GM12873 (cell line): ENCODE measurements around the gene AP2A1.

Experiments used
- CTCF ChIP-seq: IDR thresholded peaks from 2 replicates; pipeline ENCODE4 v1.5.1; 2012; ENCODE audit warnings: low read depth, mild to moderate bottlenecking, moderate library complexity, low read length, control low read depth; ENCODE audit not compliant: insufficient read depth; ENCODE audit errors: missing control alignments

The AP2A1 gene

GRCh38 chr19:49755956-49756355 is 10.8 kb upstream of the AP2A1 start:
- TF ChIP-seq CTCF, result no peak

GRCh38 chr19:49758292-49758691 is 8.5 kb upstream of the AP2A1 start:
- TF ChIP-seq CTCF, result no peak

GRCh38 chr19:49761249-49761624 is 5.6 kb upstream of the AP2A1 start:
- no peak for TF ChIP-seq CTCF

- no peak for TF ChIP-seq CTCF
These were observed 5.0 kb upstream of the AP2A1 start for GRCh38 chr19:49761625-49762311.

GRCh38 chr19:49763230-49763629 is 3.6 kb upstream of the AP2A1 start, which contains the start of gene TSKS:
Gene TSKS (minus strand): TSS chr19:49763306. CDS start chr19:49763247, 59 bp downstream.
- TF ChIP-seq CTCF, result no peak

- no peak for TF ChIP-seq CTCF
These were observed 2.5 kb upstream of the AP2A1 start for GRCh38 chr19:49764341-49764740.

GRCh38 chr19:49766007-49766929 is 533 bp upstream of the AP2A1 start:
- no peak for TF ChIP-seq CTCF
